Neural cell (in vitro differentiated cells): ENCODE results near the gene CDHR5. TPM values are rescaled to one million over a fixed set of nuclear protein-coding genes. Genes with fewer than 3 reads are reported as not detected.

ENCODE experiments used
- H2AFZ ChIP-seq: fragments of 200-600, 300-800 bp; sonication (generic), shearing (Covaris generic); 2 replicates; pipeline ENCODE4 v1.6.0; 2014; ENCODE audit warnings: low read depth, mild to moderate bottlenecking, antibody characterized with exemption, low read length, moderate library complexity
- H3F3A ChIP-seq: fragments of 200-600 bp; shearing (Covaris generic); 2 replicates; pipeline ENCODE4 v1.6.1; 2016; ENCODE audit warnings: mild to moderate bottlenecking, moderate library complexity, mixed read lengths, antibody characterized with exemption, low read length; ENCODE audit not compliant: insufficient read depth, poor library complexity, severe bottlenecking
- H3K27ac ChIP-seq: fragments of 200-600, 300-800 bp; sonication (generic), shearing (Covaris generic); 2 replicates; pipeline ENCODE4 v1.5.1; 2014; ENCODE audit warnings: mild to moderate bottlenecking, low read length, moderate library complexity
- H3K27me3 ChIP-seq: fragments of 300-800, 200-600 bp; sonication (generic), shearing (Covaris generic); 2 replicates; pipeline ENCODE4 v1.6.0; 2014; ENCODE audit warnings: mild to moderate bottlenecking, low read depth, low read length, moderate library complexity; ENCODE audit not compliant: insufficient read depth
- H3K36me3 ChIP-seq: fragments of 300-800, 200-600 bp; sonication (generic), shearing (Covaris generic); 2 replicates; pipeline ENCODE4 v1.5.1; 2014; ENCODE audit warnings: mild to moderate bottlenecking, antibody characterized with exemption, low read length, moderate library complexity; ENCODE audit not compliant: insufficient read depth
- H3K4me2 ChIP-seq: fragments of 300-800, 200-600 bp; sonication (generic), shearing (Covaris generic); 2 replicates; pipeline ENCODE4 v1.6.0; 2014; ENCODE audit warnings: mild to moderate bottlenecking, low read length
- H3K4me3 ChIP-seq: fragments of 300-800, 200-600 bp; sonication (generic), shearing (Covaris generic); 2 replicates; pipeline ENCODE4 v1.5.1; 2014; ENCODE audit warnings: mild to moderate bottlenecking, low read length, moderate library complexity
- H3K79me2 ChIP-seq: fragments of 200-600 bp; shearing (Covaris generic); replicated peaks from 2 replicates; pipeline ENCODE4 v1.6.0; 2014; ENCODE audit warnings: mild to moderate bottlenecking, low read length, moderate library complexity; ENCODE audit not compliant: insufficient read depth
- H3K9ac ChIP-seq: fragments of 300-800, 200-600 bp; sonication (generic), shearing (Covaris generic); 2 replicates; pipeline ENCODE4 v1.6.1; 2016; ENCODE audit warnings: mild to moderate bottlenecking, low read length, mixed read lengths
- H3K9me2 ChIP-seq: fragments of 200-600 bp; shearing (Covaris generic); 2 replicates; pipeline ENCODE4 v1.6.1; 2016; ENCODE audit warnings: mild to moderate bottlenecking, low read length, mixed read lengths; ENCODE audit not compliant: insufficient read depth
- H3K9me3 ChIP-seq: fragments of 200-600, 300-800 bp; sonication (generic), shearing (Covaris generic); 2 replicates; pipeline ENCODE4 v1.6.1; 2016; ENCODE audit warnings: mild to moderate bottlenecking, mixed run types, low read length, moderate library complexity, mixed read lengths
- H4K20me1 ChIP-seq: fragments of 200-600 bp; shearing (Covaris generic); 2 replicates; pipeline ENCODE4 v1.6.1; 2016; ENCODE audit warnings: mild to moderate bottlenecking, mixed run types; ENCODE audit not compliant: insufficient read depth
- CTCF ChIP-seq: fragments of 450-650 bp; IDR thresholded peaks from 2 replicates; pipeline ENCODE4 v1.5.1; 2014; ENCODE audit warnings: antibody characterized with exemption, mild to moderate bottlenecking, moderate library complexity; ENCODE audit not compliant: poor library complexity, severe bottlenecking
- EP300 ChIP-seq: fragments of 450-650 bp; conservative IDR thresholded peaks from 2 replicates; pipeline ENCODE4 v1.6.1; 2014; ENCODE audit warnings: antibody characterized with exemption, mild to moderate bottlenecking, moderate library complexity; ENCODE audit not compliant: poor library complexity, severe bottlenecking
- EZH2 ChIP-seq: fragments of 200-600, 300-800 bp; shearing (Covaris generic), sonication (generic); IDR thresholded peaks from 2 replicates; pipeline ENCODE4 v1.6.1; 2014; ENCODE audit warnings: antibody characterized with exemption, low read length, borderline replicate concordance, mild to moderate bottlenecking; ENCODE audit not compliant: insufficient read depth, poor library complexity, severe bottlenecking
- MXI1 ChIP-seq: fragments of 450-650 bp; conservative IDR thresholded peaks from 2 replicates; pipeline ENCODE4 v1.6.1; 2014; ENCODE audit warnings: antibody characterized with exemption, mild to moderate bottlenecking; ENCODE audit not compliant: poor library complexity, severe bottlenecking
- POLR2AphosphoS5 ChIP-seq: IDR thresholded peaks from 2 replicates; pipeline ENCODE4 v1.6.1; 2012
- RAD21 ChIP-seq: fragments of 450-650 bp; conservative IDR thresholded peaks from 2 replicates; pipeline ENCODE4 v1.6.1; 2014; ENCODE audit warnings: antibody characterized with exemption, mild to moderate bottlenecking, moderate library complexity
- REST ChIP-seq: IDR thresholded peaks from 2 replicates; pipeline ENCODE4 v1.6.1; 2012; ENCODE audit warnings: borderline replicate concordance
- SMC3 ChIP-seq: fragments of 450-650 bp; conservative IDR thresholded peaks from 2 replicates; pipeline ENCODE4 v1.6.1; 2014; ENCODE audit warnings: antibody characterized with exemption, mild to moderate bottlenecking, moderate library complexity; ENCODE audit not compliant: poor library complexity
- TAF1 ChIP-seq: IDR thresholded peaks from 2 replicates; pipeline ENCODE4 v1.6.1; 2012; ENCODE audit warnings: low read depth
- polyA plus RNA-seq: library from polyadenylated mRNA; depleted of rRNA; stranded (reverse); fragments of >200 nt; gene quantifications from 2 replicates; pipeline ENCODE4 v1.2.3, GENCODE V29; 2014

Gene CDHR5
- polyA plus RNA-seq, 1 donor from 2014 or later: not detected

- no peaks in the 10 kb centered on the region for H3K36me3 ChIP-seq
- no peak overlapping the region for H2AFZ ChIP-seq
- peaks cover 31% of the 10 kb centered on the region for H3K27me3 ChIP-seq
- H3K27ac ChIP-seq: no peak overlapping the region
- H3K9me2 ChIP-seq: no peaks in the 10 kb centered on the region
- H3K9ac ChIP-seq: no peak overlapping the region
- no peak for TF ChIP-seq TAF1
- TF ChIP-seq SMC3: no peak
- no peak for TF ChIP-seq EZH2
- no peaks in the 10 kb centered on the region for H3K9me3 ChIP-seq
- peaks cover 12% of the 10 kb centered on the region for H4K20me1 ChIP-seq
- no peak overlapping the region for H3K4me2 ChIP-seq
- no peaks in the 10 kb centered on the region for H3F3A ChIP-seq
- H3K4me3 ChIP-seq: no peak overlapping the region
- no peaks in the 10 kb centered on the region for H3K79me2 ChIP-seq
These were observed 14.7 kb upstream of the CDHR5 start for GRCh38 chr11:639332-639955.

GRCh38 chr11:638631-639331 is 14.0 kb upstream of the CDHR5 start:
- TF ChIP-seq EP300: no peak
- no peak for TF ChIP-seq RAD21
- no peak for TF ChIP-seq REST
- no peak for TF ChIP-seq CTCF
- TF ChIP-seq EZH2: no peak
- TF ChIP-seq SMC3: no peak
- no peak for TF ChIP-seq MXI1
- no peak for TF ChIP-seq POLR2AphosphoS5
- TF ChIP-seq TAF1: no peak
- peaks cover 12% of the 10 kb centered on the region for H4K20me1 ChIP-seq
- no peaks in the 10 kb centered on the region for H3F3A ChIP-seq
- no peak overlapping the region for H3K4me2 ChIP-seq
- H3K27me3 ChIP-seq: peaks cover 31% of the 10 kb centered on the region
- H3K27ac ChIP-seq: no peak overlapping the region
- no peaks in the 10 kb centered on the region for H3K9me3 ChIP-seq
- no peak overlapping the region for H3K4me3 ChIP-seq
- no peak overlapping the region for H2AFZ ChIP-seq
- H3K36me3 ChIP-seq: no peaks in the 10 kb centered on the region
- no peak overlapping the region for H3K9ac ChIP-seq
- no peaks in the 10 kb centered on the region for H3K9me2 ChIP-seq
- H3K79me2 ChIP-seq: no peaks in the 10 kb centered on the region
